Stimulated activated CD8-positive, alpha-beta memory T cell treated with anti-CD3 and anti-CD28 coated beads, Interleukin-7, amount 100 ng/mL, for 24 hours (primary cell): ENCODE data around the gene RFC4.
A peak's percentile ranks its signal among the peaks of the same experiment; 100 is the strongest.
"Not testable (repeated sequence)": the region's sequence is repeated elsewhere in the genome, so short reads cannot be mapped to it uniquely, and the experiment has no call there.

Experiments
- DNase-seq: peaks from one replicate; pipeline ENCODE4 v3.0.0-alpha.2; 2020; ENCODE audit warnings: low read depth

Gene RFC4, protein sequence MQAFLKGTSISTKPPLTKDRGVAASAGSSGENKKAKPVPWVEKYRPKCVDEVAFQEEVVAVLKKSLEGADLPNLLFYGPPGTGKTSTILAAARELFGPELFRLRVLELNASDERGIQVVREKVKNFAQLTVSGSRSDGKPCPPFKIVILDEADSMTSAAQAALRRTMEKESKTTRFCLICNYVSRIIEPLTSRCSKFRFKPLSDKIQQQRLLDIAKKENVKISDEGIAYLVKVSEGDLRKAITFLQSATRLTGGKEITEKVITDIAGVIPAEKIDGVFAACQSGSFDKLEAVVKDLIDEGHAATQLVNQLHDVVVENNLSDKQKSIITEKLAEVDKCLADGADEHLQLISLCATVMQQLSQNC

DNA sequence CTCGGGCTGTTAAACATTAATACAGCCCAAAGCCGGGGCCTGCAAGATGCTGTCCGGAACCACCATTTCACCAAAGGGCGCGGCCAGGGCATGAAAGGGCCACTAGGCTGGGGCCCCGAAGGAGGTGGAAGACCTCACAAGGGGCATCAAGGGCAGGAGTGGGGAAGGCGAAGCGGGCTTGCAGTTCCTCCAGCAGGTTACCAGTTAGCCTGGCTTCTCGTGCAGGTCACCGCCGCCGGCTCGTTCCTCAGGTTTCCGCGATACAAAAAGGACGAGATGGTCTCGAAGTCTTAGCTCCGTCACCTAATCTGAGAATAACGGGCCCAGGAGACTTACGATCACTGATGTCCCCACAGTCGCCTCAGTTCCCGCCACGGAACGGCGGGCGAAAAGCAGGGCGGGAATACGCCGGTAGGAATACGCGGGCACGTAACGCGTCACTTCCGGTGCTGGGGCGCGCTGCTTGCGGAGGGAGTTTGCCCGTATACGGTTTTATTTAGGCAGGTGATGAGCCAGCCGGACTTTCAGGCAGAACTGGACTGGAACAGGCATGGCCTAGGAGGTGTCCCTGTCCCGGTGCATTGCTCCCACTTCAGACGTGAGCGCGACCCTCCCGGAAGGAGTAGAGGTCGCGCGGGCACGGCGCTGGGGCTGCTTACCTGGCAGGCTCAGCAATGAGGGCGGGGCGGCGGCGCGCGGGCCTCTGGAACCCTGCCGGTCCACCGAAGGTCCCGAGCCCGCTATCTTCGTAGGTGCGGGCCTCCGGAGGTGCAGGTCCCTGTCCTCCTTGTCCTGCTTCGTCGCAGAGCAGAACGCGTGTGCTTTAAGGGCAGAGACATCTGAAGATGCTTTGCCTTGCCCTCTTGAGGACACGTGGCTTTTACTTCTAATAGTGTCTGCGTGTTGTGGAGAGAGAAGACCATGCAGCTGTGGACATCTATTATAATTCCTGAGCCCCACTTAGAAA is at the start of gene RFC4:
Gene RFC4 (minus strand): TSS at position 394 of the 967 bp plus-strand sequence. CDS start 1,769 bp downstream, outside the sequence.
- DNase-seq = peak; percentile 81

DNA sequence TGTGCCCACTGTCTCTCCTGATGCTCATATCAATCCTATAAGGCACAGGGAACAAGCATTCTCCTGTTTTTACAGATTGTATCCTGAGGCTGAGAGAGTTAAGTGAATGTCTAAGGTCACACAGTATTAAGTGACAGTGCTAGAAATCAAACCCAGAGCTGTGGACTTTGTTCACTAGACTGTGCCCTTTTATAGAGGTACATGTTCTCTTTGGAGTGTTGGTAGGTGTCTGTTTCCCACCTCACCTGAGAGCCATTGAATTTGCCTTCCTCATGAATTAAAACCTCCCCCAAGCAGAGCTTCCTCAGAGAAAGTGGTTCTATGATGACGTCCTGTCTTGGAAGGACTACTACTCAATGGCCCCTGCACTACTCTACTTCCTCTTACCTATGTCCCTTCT is 48.7 kb upstream of the RFC4 start:
- DNase-seq = no peak

DNA sequence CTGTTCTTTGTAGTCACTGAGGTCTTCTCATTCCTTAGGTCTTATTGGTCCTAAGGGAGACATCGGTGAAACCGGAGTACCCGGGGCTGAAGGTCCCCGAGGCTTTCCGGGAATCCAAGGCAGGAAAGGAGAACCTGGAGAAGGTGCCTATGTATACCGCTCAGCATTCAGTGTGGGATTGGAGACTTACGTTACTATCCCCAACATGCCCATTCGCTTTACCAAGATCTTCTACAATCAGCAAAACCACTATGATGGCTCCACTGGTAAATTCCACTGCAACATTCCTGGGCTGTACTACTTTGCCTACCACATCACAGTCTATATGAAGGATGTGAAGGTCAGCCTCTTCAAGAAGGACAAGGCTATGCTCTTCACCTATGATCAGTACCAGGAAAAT is 47.9 kb upstream of the RFC4 start:
- DNase-seq = no peak

DNA sequence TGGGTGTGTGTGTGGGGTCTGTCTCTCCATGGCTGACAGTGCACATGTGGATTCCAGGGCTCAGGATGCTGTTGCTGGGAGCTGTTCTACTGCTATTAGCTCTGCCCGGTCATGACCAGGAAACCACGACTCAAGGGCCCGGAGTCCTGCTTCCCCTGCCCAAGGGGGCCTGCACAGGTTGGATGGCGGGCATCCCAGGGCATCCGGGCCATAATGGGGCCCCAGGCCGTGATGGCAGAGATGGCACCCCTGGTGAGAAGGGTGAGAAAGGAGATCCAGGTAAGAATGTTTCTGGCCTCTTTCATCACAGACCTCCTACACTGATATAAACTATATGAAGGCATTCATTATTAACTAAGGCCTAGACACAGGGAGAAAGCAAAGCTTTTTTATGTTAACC is 46.7 kb upstream of the RFC4 start:
- DNase-seq = no peak

DNA sequence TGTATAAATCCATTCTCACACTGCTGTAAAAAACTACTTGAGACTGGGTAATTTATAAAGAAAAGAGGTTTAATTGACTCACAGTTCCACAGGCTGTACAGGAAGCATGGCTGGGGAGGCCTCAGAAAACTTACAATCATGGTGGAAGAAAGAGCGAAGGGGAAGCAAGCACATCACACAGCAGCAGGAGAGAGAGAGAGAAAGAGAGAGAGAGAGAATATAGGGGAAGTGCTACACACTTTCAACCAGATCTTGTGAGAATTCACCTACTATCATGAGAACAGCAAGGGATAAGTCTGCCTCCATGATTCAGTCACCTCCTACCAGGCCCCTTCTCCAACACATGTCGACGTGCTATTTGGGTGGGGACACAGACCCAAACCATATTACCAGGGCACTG is 45.6 kb upstream of the RFC4 start:
- not testable (repeated sequence) for DNase-seq

DNA sequence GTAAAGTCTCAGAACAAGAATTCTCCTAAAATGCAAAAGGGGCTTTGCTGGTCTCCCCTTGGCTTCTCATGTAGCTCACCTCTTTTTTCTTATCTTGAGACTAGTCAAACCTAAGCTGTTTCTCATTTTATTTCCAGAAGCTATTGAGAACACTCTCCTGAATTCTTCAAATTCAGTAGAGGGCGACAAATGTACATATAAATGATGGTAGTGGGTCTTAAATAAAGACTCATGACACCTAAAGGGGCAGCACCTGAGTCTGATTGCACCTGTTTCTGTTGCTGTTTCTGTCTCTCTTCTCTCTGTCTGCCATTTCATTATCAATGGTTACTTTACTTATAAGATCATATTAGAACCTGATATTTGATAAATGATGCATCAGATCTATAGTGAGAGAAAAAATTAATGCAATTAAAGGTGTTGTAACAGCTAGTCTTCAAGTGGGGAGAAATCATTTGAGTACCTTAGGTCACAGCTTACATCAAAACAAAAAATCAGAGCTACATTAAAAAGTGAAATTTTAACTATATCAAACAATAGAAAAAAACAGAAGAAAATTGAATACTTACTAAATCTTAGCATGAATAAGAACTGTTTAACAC is 43.2 kb upstream of the RFC4 start:
- no peak for DNase-seq

DNA sequence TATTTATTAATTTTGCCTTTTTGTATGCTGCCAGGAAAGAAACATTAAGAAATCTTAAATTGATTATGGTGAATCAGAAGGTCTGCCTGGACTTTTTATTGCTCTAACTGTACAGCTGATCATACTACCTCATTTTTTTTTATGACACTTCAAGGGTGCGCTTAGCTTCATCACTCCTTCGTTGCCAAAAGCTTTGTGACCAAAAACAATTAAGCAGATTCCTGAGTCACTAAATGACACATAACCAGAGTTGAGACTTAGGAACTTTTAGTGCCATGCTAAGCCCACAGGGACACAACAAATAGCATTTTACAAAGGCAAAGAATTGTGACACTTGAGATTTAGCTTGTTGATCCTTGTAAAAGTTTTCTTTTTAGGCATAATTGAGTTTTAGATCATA is 41.2 kb upstream of the RFC4 start:
- DNase-seq = no peak

DNA sequence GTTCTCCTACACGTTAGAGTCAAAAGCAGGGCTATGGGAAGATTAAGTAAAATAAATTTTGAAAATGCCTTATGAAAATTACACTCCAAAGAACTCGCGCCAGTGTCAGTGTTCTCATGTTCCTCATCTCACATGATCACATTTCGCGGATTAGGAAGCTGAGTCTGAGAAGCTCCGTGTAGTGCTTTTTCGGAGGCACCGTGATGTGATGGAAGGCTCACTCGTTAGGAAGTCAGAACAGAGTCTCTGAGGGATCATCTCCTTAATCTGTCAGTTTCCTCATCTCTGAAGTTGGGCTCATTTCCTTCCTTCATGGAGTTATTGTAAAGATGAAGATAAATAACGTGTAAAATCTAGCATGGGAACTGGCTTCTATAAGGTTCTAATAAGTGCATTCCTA is 39.5 kb upstream of the RFC4 start:
- no peak for DNase-seq

DNA sequence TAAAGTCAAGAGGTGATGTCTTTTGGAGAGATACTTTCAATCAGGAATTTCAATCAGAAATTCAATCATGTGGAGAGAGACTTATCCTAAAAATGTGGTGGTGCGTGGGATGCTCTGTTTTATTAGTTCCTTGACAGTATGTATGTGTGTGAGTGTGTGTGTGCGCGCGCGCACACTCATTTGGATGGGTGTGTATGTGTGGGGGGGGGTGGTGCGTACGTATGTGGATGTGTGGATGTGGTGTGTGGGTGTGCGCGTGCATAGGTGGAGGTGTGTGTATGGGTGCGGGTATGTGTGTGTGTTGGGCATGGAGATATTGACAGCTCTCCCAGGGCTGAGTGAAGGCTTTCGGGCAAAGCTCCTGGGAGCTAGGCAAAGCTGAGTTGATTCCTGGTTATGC is 38.6 kb upstream of the RFC4 start:
- DNase-seq = no peak

DNA sequence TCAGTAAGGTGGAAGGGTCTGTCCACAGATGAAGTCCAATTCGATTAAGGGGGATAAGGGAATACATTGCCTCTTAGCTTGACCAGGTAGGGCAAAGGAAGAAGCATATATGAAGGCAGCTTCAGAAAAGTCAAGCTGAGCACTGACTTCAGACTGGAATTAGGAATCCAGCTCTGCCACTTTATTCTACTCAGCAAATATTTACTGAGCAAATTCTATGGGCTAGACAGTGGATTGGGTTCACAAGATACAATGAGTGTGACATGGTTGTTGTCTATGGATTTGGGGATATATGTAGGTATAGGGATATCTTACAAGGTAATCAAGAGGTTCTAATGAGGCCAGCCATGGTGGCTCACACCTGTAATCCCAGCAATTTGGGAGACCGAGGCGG is 36.8 kb upstream of the RFC4 start:
- no peak for DNase-seq

DNA sequence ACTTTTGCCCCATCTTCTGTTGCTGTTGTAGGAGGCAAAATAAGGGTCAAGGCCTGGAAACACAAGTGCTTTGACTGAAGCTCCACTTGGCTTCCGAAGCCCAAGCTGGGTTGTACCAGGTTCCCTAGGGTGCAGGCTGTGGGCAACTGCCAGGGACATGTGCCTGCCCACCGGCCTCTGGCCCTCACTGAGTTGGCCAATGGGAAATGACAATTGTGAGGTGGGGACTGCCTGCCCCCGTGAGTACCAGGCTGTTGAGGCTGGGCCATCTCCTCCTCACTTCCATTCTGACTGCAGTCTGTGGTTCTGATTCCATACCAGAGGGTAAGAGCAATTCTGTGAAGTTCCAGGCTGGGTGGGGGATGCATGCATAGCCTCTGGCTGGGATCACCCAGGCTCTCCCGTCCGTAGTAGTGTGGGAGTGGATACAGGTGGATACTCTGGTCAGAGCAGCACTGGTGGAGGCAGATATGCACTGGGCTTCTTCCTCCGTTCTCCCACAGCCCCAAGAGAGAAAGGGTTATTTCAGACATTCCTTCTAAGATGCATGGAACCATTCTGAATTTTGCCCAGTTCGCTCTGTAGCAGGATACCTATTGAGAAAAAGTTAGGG is 36.2 kb upstream of the RFC4 start, which contains the start of gene ADIPOQ:
Gene ADIPOQ (plus strand): TSS at position 285 of the 613 bp plus-strand sequence. CDS start 10,349 bp downstream, outside the sequence.
- no peak for DNase-seq

DNA sequence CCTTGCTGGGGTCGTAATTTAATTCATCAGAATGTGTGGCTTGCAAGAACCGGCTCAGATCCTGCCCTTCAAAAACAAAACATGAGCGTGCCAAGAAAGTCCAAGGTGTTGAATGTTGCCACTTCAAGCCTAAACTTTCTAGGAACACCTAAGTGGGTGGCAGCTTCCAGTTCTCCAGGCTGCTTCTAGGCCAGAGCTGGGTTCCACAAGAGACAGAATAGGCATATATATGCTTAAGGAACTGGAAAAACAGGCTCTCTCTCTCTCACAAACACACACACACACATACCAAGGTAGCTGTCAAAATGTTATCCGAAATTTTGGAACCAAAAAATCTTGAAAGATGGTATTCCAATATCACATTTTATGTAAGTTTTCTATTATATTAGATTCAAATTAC is 35.3 kb upstream of the RFC4 start:
- no peak for DNase-seq

DNA sequence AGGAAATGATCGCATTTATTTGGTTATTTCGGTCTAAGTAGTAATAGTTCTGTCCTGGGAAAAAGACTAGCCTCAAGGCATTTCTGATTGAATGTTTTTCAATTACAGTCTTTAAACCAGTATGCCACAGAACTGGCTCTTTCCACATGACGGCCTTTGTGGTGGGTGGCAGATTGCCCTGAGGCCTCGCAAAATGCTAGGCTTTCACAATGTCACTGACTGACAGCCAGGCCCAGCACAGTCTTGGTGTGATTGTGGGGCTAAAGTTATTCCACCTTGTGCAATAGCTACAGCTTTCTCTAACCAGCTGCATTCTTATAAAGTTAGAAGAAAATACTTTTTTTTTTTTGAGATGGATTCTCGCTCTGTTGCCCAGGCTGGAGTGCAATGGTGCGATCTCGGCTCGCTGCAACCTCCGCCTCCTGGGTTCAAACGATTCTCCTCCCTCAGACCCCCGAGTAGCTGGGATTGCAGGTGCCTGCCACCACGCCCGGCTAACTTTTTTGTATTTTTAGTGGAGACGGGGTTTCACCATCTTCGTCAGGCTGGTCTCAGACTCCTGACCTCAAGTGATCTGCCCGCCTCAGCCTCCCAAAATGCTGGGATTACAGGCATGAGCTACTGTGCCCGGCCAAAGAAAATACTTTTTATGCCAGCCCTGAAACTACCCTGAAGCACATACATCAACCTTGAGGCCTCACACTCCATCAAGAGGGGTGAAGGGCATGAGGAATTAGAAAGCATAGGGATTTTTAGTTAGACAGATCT is 33.8 kb upstream of the RFC4 start:
- DNase-seq = no peak

DNA sequence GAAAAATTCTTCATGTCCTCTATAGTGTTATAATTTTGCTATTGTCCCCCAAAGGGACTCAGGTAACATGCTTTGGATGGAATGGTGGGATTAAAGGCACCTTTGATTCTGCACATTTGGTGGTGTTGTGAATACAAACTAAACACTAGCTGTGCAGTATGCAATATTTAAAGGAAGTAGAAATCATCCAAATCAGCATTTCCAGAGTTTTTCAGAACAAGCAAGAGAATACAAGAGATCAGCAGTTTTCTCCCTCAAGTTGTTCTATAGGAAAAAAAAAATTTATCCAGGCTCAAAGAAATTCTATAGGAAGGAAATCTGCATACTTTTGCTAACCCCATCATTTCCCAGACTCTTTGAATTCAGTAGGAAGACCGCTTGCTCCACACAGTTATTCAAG is 26.0 kb upstream of the RFC4 start:
- DNase-seq = no peak

DNA sequence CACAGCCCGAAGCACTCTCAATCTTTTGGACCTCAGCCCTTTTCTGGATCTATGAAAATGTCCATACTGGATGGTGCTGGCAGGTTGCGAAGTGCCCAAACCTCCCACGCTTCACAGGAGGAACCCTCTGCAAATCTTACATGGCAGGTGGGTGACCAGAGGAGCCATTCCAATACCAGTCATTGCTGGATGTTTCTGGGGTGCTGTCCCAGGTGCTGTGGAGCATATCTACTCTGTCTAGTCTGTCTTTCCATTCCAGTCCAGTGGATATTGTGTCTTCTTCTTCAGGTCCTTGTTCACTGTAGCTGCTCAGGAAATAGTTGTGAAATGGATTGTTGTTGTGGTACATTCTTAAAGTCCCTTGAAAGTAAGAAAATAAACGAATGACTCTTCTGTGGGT is 25.5 kb upstream of the RFC4 start:
- DNase-seq = no peak

DNA sequence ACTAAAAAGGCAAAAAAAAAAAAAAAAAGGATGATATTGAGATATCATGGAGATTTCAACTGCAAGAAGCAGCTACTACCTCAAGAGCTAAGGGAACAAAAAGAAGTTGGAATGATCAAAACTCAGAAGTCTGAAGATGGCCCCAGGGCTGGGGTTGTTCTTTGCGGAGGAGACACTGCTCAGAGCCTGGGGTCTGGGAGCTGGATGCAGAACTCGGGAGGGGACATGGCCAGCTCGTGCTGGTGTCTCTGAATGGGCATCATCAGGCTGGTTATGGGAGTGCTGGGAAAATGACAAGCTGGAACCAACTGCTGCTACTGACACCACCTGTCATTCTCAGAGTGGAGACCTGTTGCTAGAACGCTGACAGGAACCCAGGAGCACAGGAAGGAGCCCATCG is 22.1 kb upstream of the RFC4 start:
- DNase-seq = no peak

DNA sequence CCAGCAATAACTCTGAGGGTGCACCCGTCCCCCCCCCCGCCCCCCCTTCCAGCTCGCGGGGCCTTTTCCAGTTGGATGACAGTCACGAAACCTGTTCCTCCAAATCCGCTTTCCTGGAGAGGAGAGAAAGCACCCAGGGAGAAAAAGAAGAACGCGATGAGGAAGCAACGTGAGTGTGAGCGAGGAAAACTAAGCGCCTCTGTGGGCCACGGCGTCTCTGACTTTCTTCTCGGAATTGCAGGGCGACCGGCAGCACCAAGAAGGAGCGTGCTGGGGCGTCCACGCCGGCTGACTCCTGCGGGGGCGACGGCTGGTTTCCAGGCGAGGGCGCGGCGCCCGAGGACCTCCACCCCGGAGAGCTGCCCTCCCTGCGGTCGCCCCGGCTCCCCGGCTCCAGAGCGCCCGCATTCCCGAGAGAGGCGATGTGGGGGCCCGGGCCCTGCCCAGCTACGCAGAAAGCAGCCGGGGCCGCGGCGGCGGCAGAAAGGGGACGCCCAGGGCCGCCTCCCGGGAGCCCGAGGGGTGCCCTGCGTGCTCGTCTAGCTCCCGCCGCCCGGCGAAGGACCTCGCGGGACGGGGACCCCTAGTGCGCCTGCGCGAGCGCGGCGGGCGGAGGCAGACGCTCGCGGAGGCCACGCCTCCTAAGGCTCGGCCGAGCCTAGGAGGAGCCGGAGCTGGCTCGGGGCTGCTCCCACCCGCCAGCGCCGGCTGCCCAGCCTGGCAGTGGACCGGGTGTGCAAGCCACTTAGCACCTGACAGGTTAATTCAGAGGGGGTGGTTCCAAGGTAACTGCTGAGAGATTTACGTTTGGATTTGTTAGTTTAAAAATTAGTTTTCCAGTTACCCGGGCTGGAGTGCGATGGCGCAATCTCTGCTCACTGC is 20.9 kb upstream of the RFC4 start:
- peak; percentile 56 for DNase-seq

DNA sequence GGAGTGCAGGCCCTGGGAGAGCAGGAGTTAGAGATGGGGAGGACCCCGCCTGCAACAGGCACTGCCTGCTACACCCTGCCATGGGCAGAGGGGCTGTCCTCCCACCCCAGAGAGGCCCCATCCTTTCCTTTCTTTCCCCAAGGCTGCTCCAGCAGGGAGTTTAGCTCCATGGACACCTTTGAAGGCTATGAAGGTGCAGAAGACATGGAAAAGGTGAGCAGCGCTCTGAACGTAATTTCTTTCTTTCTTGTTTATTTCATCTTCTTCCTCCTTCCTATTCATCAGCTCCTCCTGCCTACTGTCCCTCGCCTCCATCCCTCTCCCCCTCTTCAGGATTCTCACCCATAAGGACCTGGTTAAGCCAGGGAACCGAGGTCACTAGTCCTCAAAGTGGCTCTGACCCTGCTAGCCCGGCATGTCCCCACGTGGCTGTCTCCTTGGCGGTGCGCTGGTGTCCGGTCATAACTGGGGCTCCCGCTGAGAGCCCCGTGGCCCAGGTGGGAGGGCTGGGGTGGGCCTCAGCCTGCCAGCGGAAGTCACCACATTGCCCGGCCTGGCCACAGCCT is 20.2 kb upstream of the RFC4 start:
- DNase-seq = no peak

DNA sequence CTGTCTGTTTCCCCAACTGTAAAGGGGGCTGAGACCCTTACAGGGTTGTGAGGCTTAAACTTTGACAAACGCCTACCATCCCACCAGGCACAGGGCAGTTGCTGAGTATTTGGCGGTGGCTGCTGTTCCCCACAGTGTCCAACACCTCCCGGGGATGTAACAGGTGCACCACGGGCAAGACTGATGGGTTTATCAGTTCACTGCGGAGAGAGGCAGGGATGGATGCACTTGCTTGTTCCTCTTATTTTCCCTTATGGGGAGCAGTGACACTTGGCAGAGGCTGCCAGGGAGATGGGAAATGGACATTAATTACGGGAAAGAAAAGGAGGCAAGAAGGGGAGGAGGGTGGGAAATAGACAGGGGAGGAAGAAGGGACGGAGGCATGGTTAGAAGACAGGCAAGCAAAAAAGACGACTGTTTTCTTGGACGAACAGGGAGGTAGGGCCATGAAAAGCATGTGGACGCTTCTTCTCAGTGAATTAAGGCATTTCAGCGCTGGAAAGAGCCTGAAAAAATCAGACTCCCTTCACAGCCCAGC is 19.7 kb upstream of the RFC4 start:
- no peak for DNase-seq
